Measurements from ENCODE around the gene FAM209B.

- no peak for TF ChIP-seq CEBPB (IDR thresholded peaks at IDR 0.05)
- TF ChIP-seq EP300 (IDR thresholded peaks at IDR 0.05; ENCODE audit: borderline replicate concordance), result no peak
- no peak for TF ChIP-seq EGR1 (IDR thresholded peaks at IDR 0.05)
- TF ChIP-seq, protein P1, sequence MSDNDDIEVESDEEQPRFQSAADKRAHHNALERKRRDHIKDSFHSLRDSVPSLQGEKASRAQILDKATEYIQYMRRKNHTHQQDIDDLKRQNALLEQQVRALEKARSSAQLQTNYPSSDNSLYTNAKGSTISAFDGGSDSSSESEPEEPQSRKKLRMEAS (IDR thresholded peaks at IDR 0.05), result no peak
- no peak for TF ChIP-seq RAD21 (IDR thresholded peaks at IDR 0.05; ENCODE audit: low read depth)
- TF ChIP-seq, protein P2, sequence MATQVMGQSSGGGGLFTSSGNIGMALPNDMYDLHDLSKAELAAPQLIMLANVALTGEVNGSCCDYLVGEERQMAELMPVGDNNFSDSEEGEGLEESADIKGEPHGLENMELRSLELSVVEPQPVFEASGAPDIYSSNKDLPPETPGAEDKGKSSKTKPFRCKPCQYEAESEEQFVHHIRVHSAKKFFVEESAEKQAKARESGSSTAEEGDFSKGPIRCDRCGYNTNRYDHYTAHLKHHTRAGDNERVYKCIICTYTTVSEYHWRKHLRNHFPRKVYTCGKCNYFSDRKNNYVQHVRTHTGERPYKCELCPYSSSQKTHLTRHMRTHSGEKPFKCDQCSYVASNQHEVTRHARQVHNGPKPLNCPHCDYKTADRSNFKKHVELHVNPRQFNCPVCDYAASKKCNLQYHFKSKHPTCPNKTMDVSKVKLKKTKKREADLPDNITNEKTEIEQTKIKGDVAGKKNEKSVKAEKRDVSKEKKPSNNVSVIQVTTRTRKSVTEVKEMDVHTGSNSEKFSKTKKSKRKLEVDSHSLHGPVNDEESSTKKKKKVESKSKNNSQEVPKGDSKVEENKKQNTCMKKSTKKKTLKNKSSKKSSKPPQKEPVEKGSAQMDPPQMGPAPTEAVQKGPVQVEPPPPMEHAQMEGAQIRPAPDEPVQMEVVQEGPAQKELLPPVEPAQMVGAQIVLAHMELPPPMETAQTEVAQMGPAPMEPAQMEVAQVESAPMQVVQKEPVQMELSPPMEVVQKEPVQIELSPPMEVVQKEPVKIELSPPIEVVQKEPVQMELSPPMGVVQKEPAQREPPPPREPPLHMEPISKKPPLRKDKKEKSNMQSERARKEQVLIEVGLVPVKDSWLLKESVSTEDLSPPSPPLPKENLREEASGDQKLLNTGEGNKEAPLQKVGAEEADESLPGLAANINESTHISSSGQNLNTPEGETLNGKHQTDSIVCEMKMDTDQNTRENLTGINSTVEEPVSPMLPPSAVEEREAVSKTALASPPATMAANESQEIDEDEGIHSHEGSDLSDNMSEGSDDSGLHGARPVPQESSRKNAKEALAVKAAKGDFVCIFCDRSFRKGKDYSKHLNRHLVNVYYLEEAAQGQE (IDR thresholded peaks at IDR 0.05; ENCODE audit: low read depth), result no peak
- no peak for TF ChIP-seq TEAD4 (IDR thresholded peaks at IDR 0.05)
- no peak for TF ChIP-seq CREB1 (IDR thresholded peaks at IDR 0.05; ENCODE audit: low read depth)
- TF ChIP-seq TCF12 (IDR thresholded peaks at IDR 0.05; ENCODE audit: low read depth), result no peak
- no peak for TF ChIP-seq NFIC (IDR thresholded peaks at IDR 0.05)
- TF ChIP-seq ZBTB7A (IDR thresholded peaks at IDR 0.05; ENCODE audit: low read depth), result no peak
- TF ChIP-seq FOXM1 (IDR thresholded peaks at IDR 0.05; ENCODE audit: borderline replicate concordance, low read depth), result no peak
- no peak for TF ChIP-seq YY1 (IDR thresholded peaks at IDR 0.05; ENCODE audit: low read depth)
These were observed 13.5 kb upstream of the FAM209B start for GRCh38 chr20:56519551-56519950.

All from Ishikawa (cell line).